CD4-positive, alpha-beta T cell treated with Interleukin-6 for 4 hours (primary cell): ENCODE results near the gene MORN5.

ENCODE experiments used
- DNase-seq: peaks from one replicate; pipeline ENCODE4 v3.0.0-alpha.2; 2020; ENCODE audit warnings: mixed read lengths

The MORN5 gene

DNA sequence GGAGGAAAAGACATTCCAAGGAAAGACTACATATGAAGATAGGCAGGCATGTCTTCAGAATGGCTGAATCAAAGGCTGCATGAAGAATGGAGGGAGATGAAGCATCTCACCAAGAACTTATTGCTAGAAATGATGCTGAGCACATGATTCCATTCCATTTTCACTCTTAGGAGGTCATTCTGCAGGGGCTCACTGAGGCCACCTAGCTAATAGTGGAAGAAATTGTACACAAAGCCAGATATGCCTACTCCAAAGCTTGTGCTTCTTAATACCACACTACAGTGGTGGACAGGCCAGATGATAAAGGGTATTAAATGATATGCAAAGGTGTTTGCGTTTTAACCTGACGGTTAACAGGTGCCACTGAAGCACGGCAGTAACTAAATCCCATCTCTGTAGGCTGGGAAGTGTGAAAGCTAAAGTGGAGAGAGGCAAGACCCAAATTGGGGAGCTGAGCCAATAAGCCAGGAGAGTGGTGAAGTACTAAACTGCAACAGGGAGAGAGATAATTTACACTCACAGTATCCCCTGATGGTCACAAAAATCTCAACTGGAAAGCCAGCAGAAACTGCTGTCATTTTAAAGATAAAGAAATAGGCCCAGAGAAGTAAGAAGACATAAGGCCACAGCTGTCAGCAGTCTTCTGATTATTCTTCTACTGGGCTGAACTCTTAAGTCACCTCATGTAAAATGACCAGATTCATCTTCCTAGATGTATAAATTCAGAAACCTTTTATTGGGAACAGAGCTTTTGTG, 14.7 kb upstream of the MORN5 start:
- DNase-seq, result no peak

DNA sequence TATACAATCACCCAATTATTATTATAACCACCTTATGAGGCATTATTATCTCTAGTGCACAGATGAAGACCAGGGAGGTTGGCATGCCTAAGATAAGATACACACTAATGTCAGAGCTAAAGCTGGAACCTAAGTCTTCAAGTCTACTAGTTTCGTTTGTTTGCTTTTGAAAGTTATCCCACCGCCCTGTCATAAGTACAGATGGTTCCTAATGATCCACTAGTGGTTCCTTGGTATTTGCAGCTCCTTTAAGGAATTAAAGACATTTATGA, 14.2 kb upstream of the MORN5 start:
- DNase-seq, result no peak

DNA sequence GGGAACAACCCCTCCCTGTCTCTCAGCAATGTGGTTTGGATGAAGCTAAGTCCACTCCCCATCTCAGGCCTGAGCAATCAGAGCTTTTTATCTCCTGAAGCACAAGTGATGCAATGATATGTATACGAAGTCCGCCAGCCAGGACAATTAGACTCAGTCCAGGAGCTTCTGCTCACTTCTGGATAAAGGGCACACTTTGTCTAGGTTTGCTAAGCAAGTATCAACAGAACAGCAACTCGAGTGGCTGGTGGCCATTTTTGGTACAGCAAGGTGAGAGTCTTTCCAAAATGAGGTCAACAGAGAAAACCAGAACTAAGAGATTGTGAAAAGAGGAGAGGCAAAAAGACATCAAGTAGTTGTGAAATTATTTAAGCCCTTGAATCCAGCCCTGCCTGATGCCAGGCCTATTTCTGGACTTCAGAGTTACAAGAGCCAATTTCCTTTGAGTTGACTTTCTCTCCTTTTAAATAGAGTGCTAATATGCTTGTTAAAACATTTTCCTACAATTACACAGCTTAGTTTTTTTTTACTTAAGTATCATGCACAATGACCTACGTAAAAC, 8.4 kb upstream of the MORN5 start:
- DNase-seq, result no peak

DNA sequence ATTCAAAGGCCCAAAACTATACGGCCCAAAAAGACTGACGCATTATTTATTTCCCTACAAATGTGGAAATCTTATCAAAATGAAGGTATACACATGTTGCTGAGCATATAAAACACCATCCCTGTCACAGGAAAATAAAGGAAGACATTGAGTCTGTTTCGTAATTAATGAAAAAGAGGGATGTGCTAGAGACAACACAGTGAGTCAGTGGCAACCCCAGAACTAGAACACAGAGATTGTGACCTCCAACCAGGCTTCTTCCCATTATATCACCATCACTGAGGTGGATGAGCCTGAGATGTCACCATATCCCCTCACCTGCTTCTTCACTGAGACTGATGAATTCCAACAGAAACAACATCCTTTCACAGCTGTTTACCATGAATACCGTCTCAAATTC, 3.9 kb upstream of the MORN5 start:
- DNase-seq, result no peak

DNA sequence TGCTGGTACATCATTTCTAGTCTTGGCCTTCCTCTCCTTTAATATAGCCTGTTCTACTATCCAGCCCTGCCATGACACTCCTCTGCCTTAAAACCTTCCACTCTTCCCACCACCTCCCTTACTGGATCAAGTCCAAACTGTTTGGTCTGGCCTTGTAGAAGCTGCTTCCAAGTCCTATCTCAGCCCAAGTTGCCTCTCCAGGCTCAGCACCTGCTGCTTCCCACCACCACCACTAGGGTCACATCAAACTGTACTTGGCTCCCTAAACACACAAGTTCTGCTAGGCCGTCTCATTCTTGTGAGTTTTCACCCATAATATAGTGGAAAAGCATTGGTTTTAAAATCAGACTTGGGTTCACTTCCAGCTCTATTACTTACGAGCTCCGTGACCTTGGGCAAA, 1.5 kb upstream of the MORN5 start:
- DNase-seq, result peak; percentile 21

DNA sequence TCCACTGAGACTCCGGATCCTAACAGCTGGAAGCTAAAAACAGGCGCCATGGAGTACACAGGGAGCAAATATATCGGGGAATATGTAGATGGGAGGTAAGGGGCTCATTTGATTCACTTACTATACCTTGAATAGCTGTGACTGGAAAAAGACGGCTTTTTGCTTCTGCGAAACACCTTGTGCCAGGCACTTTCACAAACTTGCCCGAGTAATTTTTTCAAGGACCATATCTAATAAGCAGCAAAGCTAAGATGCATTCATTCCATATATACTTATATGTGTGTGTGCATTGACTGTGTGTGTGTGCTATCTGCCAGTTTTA, 178 bp downstream of the MORN5 start:
- no peak for DNase-seq

DNA sequence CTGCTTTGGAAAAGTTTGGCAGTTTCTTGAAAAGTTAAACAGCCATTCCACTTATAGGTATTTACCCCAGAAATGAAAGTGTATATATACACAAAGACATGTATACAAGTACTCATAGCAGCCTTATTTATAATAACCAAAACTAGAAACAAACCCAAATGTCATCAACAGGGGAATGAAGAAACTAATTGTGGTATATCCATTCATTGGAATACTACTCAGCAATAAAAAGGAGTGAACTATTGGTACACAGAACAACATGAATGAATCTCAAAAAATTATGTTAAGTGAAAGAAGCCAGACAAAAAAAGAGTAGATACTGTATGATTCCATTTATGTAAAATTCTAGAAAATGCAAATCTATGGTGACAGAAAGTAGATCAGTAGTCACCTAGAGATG, 2.7 kb downstream of the MORN5 start:
- no peak for DNase-seq

DNA sequence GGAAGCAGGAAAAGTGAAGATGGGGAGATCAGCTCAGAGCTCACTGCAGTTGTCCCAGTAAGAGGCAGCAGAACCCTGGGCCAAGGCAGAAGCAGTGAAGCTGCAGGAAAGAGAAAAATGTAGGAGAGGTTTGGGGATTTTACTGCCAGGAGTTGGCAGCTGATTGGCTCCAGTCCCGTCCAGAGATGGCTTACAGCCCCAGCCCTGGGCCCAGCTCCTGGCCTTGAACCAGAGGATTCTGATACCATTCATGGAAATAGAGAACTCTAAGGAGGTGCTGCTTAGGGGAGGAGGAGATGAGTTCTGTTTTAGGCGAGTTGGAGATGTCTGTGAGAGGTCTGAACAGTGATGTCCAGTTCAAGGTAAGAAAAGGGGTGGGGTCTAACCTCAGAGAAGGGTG, 4.6 kb downstream of the MORN5 start:
- no peak for DNase-seq

DNA sequence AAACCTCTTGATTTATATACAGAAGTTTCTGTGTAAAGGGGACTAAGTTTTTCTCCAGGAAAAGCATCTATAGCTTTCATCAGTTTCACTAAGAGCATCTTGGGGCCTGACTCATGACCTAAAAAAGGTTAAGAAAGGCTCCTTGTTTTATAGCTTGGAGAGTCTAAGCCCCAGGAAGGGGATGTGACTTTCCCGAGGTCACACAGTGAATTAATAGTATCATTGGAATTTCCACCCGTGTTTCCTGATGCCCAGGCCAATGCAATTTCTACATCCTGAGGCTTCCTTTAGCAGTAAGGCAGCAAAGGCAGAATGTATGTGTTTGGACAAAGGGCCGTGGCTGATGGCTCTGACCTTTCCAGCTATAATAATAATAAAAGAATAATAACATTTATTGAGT, 8.6 kb downstream of the MORN5 start:
- DNase-seq, result no peak

DNA sequence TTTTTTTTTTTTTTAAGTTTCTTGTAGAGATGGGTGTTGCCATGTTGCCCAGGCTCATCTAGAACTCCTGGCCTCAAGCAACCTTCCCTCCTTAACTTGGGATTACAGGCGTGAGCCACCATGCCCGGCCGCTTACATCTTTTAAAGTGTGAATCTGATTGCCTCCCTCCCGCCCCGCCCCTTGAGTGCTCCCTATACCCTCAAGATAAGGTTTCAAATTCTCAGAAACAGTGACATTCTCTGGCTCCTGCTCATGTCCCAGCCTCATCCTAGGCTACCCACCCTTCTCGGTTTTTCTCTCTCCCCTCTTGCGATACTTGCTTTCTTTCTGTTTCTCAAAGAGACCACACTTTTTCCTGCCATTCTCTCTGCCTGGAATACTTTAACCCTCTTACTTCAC, 12.4 kb downstream of the MORN5 start:
- no peak for DNase-seq

DNA sequence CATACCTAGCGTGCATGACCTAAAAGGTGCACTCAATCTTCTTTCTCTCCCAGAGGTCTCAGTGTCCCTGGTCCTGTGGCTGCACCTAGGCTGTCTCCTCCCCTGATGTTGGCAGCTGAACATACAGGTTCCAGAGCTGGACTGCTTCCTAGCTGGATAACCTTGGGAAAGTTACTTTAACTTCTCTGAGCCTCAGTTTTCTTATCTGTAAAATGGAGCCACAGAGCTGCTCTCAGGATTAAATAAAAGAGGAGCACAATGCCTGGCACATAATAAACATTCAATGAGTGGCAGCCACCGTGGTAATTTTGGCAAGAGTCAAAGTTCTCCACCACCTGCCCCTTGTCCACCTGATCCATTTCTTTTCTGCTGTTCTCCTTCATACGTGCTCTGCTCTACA, 14.0 kb downstream of the MORN5 start:
- no peak for DNase-seq

DNA sequence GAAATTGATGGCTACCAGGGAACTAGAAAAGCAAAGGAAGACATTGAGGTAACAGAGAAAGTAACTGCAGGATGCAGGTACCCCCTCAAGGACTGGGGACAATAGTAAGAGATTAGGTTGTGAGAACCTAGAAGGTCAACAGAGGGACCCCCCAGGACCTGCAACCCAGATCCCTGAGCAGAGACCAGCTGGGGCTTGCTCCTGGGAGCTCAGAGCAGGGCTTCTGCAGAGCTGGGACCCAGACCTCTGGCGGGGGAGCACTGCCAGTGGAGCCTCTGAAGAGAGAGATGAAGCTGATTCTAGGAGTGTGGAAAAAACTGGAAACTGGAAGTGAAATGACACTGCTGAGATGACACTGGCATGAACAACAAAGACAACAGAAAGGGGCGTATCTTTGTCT, 17.2 kb downstream of the MORN5 start:
- no peak for DNase-seq

DNA sequence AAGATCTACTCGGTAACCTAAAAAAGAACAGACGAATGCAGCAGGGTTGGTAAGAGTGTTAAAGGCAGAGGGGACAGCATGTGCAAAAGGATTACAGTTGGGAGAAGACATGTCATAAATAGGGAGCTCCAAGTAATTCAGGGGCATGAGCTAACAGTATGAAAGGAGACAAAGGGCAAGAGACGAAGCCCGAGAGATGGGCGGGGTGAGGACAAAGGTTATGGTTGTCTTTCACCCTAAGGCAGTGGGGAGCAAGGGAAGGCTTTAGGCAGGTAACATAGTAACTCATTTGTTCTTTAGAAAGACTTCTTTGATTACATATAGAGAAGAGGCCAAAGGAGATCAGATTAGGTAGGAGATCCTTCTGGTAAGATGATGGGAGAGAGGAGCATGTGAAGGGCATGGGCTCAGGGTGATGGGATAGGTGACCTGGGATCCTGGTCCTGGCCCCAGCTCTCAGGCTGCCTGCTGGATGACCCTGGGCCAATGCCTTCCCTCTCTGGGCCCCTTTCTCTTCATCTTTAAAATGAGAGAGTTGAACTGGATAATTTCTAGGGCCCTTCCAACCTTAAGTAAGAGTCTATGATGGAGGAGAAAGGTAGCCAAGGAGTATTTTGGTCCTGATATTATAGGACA, 19.5 kb downstream of the MORN5 start:
- no peak for DNase-seq

DNA sequence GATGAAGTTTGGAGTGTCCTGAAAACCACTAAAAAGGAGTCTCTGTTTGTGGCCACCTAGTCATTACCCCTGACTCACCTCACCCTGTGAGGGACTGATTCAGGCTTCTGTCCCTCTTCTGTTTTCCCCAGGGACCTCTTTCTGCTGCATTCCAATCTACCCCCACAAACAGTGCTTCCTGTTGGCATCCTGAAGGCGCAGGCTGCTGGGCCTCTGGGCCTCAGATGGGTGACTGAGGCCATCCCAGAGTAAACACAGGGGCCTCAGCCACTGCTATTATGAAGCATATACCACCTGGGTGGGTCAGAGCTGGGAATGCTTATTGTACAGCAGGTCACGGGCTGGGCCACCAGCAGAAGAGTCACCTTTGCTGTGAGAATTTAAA, 20.0 kb downstream of the MORN5 start:
- DNase-seq, result no peak

DNA sequence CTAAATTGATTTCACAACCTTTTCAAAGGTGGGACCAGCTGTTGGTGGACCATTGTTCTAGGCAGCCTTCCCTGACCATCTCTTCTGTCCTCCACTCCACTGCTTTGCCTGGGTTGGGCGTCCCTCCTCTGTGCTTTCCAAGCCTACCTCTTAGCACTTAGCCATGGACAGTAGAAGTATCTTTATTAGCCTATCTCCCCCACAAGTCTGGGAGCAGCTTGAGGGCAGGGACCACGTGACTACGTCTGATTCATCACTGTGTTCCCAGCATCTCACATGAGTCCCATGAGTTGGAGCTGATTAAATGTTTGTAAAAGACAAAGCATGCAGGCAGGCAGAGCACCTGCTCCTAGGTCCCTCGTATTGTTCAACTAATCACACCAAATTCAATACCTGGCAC, 20.9 kb downstream of the MORN5 start:
- no peak for DNase-seq

DNA sequence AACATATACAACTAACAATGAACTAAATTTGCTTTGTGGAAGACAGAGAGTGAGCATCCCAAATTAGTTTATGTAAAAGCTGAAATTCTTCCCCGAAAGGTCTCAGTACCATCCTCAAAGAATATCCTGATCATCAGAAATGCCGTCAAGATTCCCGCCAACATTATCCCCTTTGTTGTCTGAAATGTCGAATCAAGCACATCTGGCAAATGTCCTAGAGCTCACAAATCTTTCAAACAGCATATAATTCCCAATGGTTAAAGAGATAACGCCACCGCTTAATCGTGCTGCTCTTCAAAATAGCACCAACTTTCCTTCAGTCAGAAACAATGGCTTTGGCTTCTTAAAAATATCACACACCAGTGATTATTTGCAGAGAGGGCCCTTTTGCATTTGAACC, 23.8 kb downstream of the MORN5 start:
- no peak for DNase-seq

DNA sequence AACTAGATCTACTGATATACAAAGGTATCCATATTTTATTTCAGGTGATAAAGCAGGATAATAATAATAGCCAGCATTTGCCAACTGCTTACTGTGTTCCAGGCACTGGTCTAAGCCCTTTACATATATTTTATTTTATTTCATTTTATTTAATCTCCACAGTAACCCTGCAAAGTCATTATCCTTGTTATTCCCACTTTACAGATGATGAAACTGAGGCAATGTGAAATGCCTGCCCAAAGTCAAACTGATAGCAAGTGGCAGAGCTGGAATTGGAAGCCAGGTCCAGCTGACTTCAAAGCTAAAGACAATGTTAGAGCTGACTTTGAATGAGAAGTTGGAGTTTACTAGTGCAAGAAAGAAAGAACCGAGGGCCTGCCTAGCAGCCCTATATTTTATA, 24.8 kb downstream of the MORN5 start:
- no peak for DNase-seq

DNA sequence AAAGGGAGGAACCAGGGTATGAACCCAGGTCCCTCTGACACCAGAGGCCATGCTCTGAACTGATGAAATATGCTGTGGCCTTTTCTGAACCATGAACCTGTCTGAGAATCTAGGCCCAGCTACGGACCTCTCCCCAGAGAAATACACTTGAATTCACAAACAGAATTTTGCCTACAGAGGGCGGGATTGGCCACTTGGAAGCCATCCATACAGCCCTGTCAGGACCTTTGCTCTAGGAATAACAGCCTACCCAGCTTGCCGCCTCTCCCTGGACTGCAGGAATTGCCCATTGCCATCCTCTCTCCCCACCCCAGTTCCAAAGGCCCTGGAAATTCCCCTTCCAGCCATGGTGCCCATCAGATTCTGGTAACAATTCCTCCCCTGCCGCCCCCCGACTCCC, 26.6 kb downstream of the MORN5 start:
- DNase-seq, result no peak

DNA sequence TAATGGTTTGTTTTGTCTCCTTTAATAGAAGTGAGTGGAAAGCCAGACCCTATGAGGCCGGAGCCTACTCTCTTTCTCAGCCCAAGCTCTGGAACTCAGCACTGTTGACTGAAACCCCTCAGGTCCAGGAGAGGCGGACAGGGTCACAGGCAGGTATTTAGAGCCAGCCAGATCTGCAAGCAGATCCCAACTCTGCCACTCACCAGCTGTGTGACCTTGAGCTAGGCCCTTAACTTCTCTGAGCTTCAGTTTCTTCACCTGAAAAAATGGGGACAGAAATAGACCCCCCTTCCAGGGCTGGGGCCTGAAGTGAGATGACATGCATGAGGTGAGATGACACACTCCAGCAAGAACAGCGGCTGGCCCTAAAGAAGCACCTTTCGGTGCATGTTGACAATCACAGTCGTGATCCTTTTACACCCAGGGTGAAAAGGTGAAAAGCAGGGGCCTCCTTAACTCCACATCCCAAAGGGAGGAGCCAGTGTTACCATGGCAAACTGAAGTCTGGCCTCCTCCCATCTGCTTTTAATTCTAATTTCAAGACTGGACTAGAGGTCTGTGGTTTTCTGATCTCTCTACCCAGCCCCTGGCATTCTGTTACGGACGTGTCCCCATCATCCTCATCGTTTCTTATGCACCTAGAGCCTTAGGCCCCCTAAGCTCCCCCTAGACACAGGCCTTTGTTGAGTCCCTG, 27.2 kb downstream of the MORN5 start:
- DNase-seq, result no peak

DNA sequence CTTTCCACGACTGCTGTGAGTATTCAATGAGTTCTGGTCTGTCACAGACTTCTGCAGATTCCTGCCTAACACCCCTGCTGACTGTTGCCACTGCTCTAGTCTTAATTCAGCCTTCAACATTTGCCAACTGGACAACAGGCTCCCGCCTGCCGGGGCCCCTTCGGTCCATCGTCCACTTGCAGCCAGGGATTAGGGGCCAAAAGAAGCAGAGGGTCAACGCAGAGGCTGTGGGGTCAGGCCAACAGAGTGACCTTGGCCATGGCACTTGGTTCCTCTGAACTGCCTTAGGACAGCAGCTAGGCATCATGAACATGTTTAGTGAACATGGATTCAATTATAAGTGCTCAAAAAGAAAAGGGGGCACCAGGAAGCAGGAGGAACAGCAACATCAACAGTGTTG, 28.7 kb downstream of the MORN5 start:
- no peak for DNase-seq

DNA sequence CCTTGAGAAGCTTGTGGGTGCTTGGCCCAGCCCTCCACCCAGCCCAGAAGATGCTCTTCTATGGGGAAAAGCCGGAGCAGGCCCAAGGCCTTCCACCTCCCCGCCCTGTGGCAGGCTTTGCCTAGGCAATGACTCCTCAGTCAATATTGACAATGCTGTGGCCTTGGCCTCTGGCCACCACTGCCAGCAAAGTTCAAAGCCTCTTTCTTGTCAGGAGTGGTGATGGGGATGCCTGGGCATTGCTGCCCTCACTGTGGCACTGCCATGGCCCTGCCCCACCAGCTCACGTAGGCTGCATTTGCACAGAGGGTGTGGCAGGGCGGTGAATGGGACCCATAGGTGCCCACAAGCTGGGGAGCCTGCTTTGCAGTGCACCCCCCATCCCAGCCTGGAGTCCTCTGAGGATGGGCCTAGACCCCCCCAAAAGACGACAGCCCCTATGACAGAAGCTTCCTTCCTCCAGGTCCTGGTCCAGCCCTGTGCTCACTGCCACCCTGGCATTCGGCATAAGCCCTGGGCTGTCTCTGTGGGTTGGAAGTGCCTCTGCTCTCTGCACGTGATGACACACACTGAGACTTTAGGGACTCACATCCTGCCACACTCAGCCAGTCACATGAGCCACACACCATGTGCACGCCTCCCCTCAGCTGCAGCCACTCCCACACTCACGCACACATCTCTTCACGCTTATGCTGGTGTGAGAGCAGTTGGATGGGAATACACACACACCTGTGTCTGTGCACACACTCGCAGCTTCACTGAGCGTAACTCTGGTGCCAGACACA, 31.1 kb downstream of the MORN5 start:
- no peak for DNase-seq

DNA sequence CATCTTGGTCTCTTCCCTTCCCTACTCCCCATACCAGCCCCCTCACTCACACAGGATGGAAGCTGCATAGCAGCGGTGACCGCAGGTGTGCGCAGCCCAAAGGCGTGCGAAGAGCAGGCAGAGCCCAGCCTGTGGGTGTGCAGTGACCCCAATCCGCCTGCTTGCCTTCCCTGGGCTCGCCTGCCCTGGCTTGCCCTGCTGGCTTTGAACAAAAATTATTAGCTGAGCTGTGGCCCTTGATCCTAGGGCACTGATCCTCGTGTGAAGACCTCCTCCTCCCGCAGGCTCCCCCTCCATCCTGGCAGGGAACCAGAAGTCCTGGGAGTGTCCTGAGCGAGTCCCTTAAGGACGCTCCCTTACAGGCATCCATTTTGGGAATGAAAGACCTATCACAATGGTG, 31.9 kb downstream of the MORN5 start:
- no peak for DNase-seq

DNA sequence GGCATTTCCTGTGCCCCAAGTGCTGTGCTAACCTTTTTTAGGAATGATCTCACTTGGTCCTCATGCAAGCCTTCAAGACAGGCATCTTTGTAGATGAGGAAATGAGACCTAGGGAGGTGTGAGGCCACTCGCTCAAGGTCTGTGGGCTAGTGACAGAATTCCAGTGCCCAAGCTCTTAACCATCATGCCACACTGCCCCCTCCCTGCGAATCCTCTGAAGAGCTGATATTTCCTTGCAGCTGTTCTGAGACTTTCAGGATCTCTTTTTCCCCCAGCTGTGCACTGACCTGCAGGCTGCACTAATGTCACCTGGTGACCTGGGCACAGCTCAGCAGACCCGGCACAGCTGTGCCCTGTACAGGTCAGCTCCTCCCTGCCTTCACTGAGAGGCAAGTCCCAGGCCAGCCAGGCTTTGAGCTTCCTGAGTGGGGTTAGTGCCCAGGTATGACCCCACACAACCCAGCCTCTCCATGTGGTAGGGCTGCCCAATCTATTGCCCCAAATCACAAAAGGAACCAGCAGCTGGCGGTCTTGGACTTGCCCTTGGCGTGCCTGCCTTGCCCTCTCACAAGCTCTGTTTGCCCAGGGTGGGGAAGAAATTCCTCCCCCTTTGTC, 32.7 kb downstream of the MORN5 start:
- no peak for DNase-seq
